Upper lobe of left lung (tissue), 4 donors: Measurements from ENCODE around the gene EIF1AY.

Experiments used
- CTCF ChIP-seq, 6 experiments: fragments of 450-650 bp in 4 of 6; fragments of 200-600 bp in 2 of 6; sonication (generic) in 2 of 6; IDR thresholded peaks; one replicate each; pipeline ENCODE4 v1.5.1; 2016 to 2019; ENCODE audit warnings: antibody characterized with exemption in 6 of 6
- POLR2A ChIP-seq, 4 donors: fragments of 450-650 bp; IDR thresholded peaks; one replicate each; pipeline ENCODE4 v1.5.1; 2016 to 2017; ENCODE audit warnings: antibody characterized with exemption in 4 of 4, mild to moderate bottlenecking in 2 of 4

GRCh38 chrY:20571306-20571705 is 4.3 kb upstream of the EIF1AY start:
- no peak for TF ChIP-seq CTCF (IDR thresholded peaks at IDR 0.05)
- no peak for TF ChIP-seq POLR2A (IDR thresholded peaks at IDR 0.05)
